Endothelial cell of umbilical vein (primary cell): ENCODE data around the gene FNIP2. TPM values are rescaled to one million over a fixed set of nuclear protein-coding genes. Genes with fewer than 3 reads are reported as not detected.

Source experiments
- BruUV-seq: library from RNA; stranded (reverse); fragments of 400-500 nt; replicated peaks from 2 replicates; lab custom pipeline; 2021; lab: Mats Ljungman, UMichigan
- CTCF ChIA-PET: fragments of 300-600, 350-600 bp; sonication (Branson Sonifier 250); formaldehyde crosslinking; loops from one replicate; lab custom pipeline; 2021; ENCODE audit warnings: antibody characterized with exemption, inconsistent platforms; lab: Charles Lee
- POLR2A ChIA-PET: fragments of 300-600, 350-600 bp; sonication (Branson Sonifier 250); formaldehyde crosslinking; loops from one replicate; lab custom pipeline; 2021; ENCODE audit warnings: antibody characterized with exemption, inconsistent platforms; lab: Charles Lee
- DNase-seq: peaks from one replicate; pipeline ENCODE4 v3.0.0-alpha.2; 2011; ENCODE audit warnings: low read depth, low spot score
- FAIRE-seq: peaks from 2 replicates; lab custom pipeline; 2011; peaks lifted over from hg19 to GRCh38; lab: Jason Lieb, UNC
- H2AFZ ChIP-seq: 2 replicates; pipeline ENCODE4 v1.6.0; 2012; ENCODE audit warnings: low read depth, low read length, control low read depth, inconsistent platforms
- H3K27ac ChIP-seq: 2 replicates; pipeline ENCODE4 v1.5.1; 2011; ENCODE audit warnings: low read depth, mild to moderate bottlenecking, control low read depth, low read length, moderate library complexity; ENCODE audit not compliant: insufficient read depth
- H3K27me3 ChIP-seq, 2 experiments: 2 replicates each; pipeline versions ENCODE4 v1.6.0 to v1.6.1; 2011; ENCODE audit warnings: low read length in 2 of 2, mixed read lengths in 1 of 2; ENCODE audit not compliant: control insufficient read depth in 2 of 2, insufficient read depth in 2 of 2
- H3K36me3 ChIP-seq, 2 experiments: 2 replicates in 1 of 2; 3 replicates in 1 of 2; pipeline ENCODE4 v1.5.1; 2011; ENCODE audit warnings: low read length in 2 of 2, mild to moderate bottlenecking in 1 of 2, moderate library complexity in 1 of 2; ENCODE audit not compliant: control insufficient read depth in 2 of 2, insufficient read depth in 2 of 2; ENCODE audit errors: extremely low read depth in 1 of 2
- H3K4me1 ChIP-seq: 3 replicates; pipeline ENCODE4 v1.5.1; 2011; ENCODE audit warnings: mild to moderate bottlenecking, low read length; ENCODE audit not compliant: control insufficient read depth, insufficient read depth; ENCODE audit errors: extremely low read depth
- H3K4me2 ChIP-seq: 2 replicates; pipeline ENCODE4 v1.6.1; 2011; ENCODE audit warnings: low read length, control low read depth, mixed read lengths; ENCODE audit not compliant: insufficient read depth
- H3K4me3 ChIP-seq, 3 experiments: fragments of 200-600 bp in 1 of 3; sonication (generic), shearing (Covaris generic) in 1 of 3; replicated peaks in 1 of 3; 2 replicates each; pipeline ENCODE4 v1.5.1; 2011 to 2016; ENCODE audit warnings: control low read depth in 3 of 3, low read length in 3 of 3, mild to moderate bottlenecking in 2 of 3, inconsistent platforms in 1 of 3, low read depth in 1 of 3, moderate library complexity in 1 of 3; ENCODE audit not compliant: insufficient read depth in 1 of 3
- H3K79me2 ChIP-seq: 2 replicates; pipeline ENCODE4 v1.6.0; 2012; ENCODE audit warnings: low read length, inconsistent platforms; ENCODE audit not compliant: control insufficient read depth, insufficient read depth
- H3K9ac ChIP-seq: replicated peaks from 2 replicates; pipeline ENCODE3; 2011; ENCODE audit warnings: low read length, control low read depth; ENCODE audit not compliant: insufficient read depth; ENCODE audit errors: extremely low read depth
- H3K9me1 ChIP-seq: replicated peaks from 3 replicates; pipeline ENCODE4 v1.6.0; 2011; ENCODE audit warnings: mild to moderate bottlenecking, low read length; ENCODE audit not compliant: control insufficient read depth, insufficient read depth; ENCODE audit errors: extremely low read depth
- H3K9me3 ChIP-seq: replicated peaks from 2 replicates; pipeline ENCODE4 v1.5.1; 2012; ENCODE audit warnings: low read length, inconsistent platforms; ENCODE audit not compliant: control insufficient read depth, insufficient read depth
- H4K20me1 ChIP-seq: replicated peaks from 2 replicates; pipeline ENCODE3; 2011; ENCODE audit warnings: mild to moderate bottlenecking, low read length; ENCODE audit not compliant: control insufficient read depth, insufficient read depth; ENCODE audit errors: extremely low read depth
- CTCF ChIP-seq, 2 donors: IDR thresholded peaks; 1 replicate in 1 of 2; 2 replicates in 1 of 2; pipeline ENCODE4 v1.5.1; 2011; ENCODE audit warnings: low read length in 2 of 2, mild to moderate bottlenecking in 2 of 2, moderate library complexity in 2 of 2, control low read depth in 1 of 2, inconsistent platforms in 1 of 2, low read depth in 1 of 2; ENCODE audit not compliant: insufficient read depth in 1 of 2; ENCODE audit errors: extremely low read depth in 1 of 2
- EZH2 ChIP-seq: IDR thresholded peaks from 2 replicates; pipeline ENCODE4 v1.6.1; 2012; ENCODE audit warnings: borderline replicate concordance, low read depth, mild to moderate bottlenecking, moderate library complexity, low read length, inconsistent platforms; ENCODE audit not compliant: severe bottlenecking
- FOS ChIP-seq: IDR thresholded peaks from 2 replicates; pipeline ENCODE4 v1.6.1; 2011; ENCODE audit warnings: mild to moderate bottlenecking, low read length, moderate library complexity, borderline replicate concordance; ENCODE audit not compliant: insufficient read depth
- GATA2 ChIP-seq: IDR thresholded peaks from 2 replicates; pipeline ENCODE4 v1.7.0; 2011; ENCODE audit warnings: low read depth, mild to moderate bottlenecking, moderate library complexity, mixed read lengths, low read length; ENCODE audit not compliant: insufficient read length, insufficient read depth
- JUN ChIP-seq: IDR thresholded peaks from 2 replicates; pipeline ENCODE4 v1.6.1; 2011; ENCODE audit warnings: borderline replicate concordance, low read depth; ENCODE audit not compliant: insufficient read length, insufficient read depth
- MAX ChIP-seq: IDR thresholded peaks from 2 replicates; pipeline ENCODE4 v1.6.1; 2011; ENCODE audit not compliant: insufficient read depth, insufficient read length
- MYC ChIP-seq: IDR thresholded peaks from one replicate; pipeline ENCODE4 v1.6.1; 2011; ENCODE audit warnings: mild to moderate bottlenecking, low read depth, low read length
- POLR2A ChIP-seq: IDR thresholded peaks from 2 replicates; pipeline ENCODE4 v1.6.1; 2012; ENCODE audit warnings: low read depth, mild to moderate bottlenecking, control low read depth, low read length
- POLR2AphosphoS5 ChIP-seq: IDR thresholded peaks from 2 replicates; pipeline ENCODE4 v1.6.1; 2012; ENCODE audit warnings: low read depth, mild to moderate bottlenecking, control low read depth, low read length, moderate library complexity; ENCODE audit not compliant: insufficient read depth
- dilution Hi-C: fragments of 300-500 bp; cut with MboI; formaldehyde crosslinking; loops from one replicate; pipeline ENCODE4 v1.15.0; 2019; ENCODE audit warnings: low sequenced_read_pairs; ENCODE audit not compliant: extremely low pct_ligation_motif_present
- intact Hi-C: fragments of 100-400 bp; cut with micrococcal nuclease; formaldehyde crosslinking; loops from one replicate; pipeline ENCODE4 v1.10.0; 2022
- polyA plus RNA-seq, 4 experiments: library from polyadenylated mRNA; depleted of rRNA in 3 of 4; stranded (reverse) in 3 of 4; unstranded in 1 of 4; fragments of >200 nt; gene quantifications; 2 replicates each; pipeline versions ENCODE4 v1.2.1 to v1.2.3, GENCODE V29; 2011 to 2012; ENCODE audit warnings: missing spikeins in 1 of 4
- total RNA-seq: library from RNA; stranded (reverse); gene quantifications from 2 replicates; pipeline ENCODE4 v1.2.3, GENCODE V29; 2021

Gene FNIP2
- total and polyA plus RNA-seq, 2 donors (not counting 3 experiments of a cell fraction or from before 2014, with no cell fraction given) = 4.5 to 14.4 TPM

- no peak for TF ChIP-seq POLR2A
- TF ChIP-seq FOS = peak; percentile 79
- TF ChIP-seq MAX = no peak
- no peak for TF ChIP-seq CTCF (IDR thresholded peaks at IDR 0.05; ENCODE audit: extremely low read depth in 1 of 2, insufficient read depth in 1 of 2, low read depth in 1 of 2, low read length in 2 of 2)
- no peak for TF ChIP-seq EZH2
- no peak for TF ChIP-seq MYC
- TF ChIP-seq GATA2 = peak; percentile 35
- no peak for TF ChIP-seq POLR2AphosphoS5
- peak; percentile 63 for TF ChIP-seq JUN
- Histone ChIP-seq H3K79me2 (peaks cover 4% of the 10 kb centered on the region), H3K27ac (peak overlapping the region; percentile 95), H4K20me1 (no peaks in the 10 kb centered on the region), H3K27me3 (no peaks in the 10 kb centered on the region), H2AFZ (peak overlapping the region; percentile 5), H3K4me1 (peaks cover 23% of the 10 kb centered on the region), H3K4me3 (peak overlapping the region in 1 of 3 experiments; percentile 48), H3K9ac (peak overlapping the region; percentile 80), H3K9me1 (no peaks in the 10 kb centered on the region), H3K4me2 (peak overlapping the region; percentile 93), H3K9me3 (no peaks in the 10 kb centered on the region), H3K36me3 (no peaks in the 10 kb centered on the region)
- dilution Hi-C loops = no loop called here
- intact Hi-C loops = loop anchor here (1.0 to 2.0 kb wide), 6 partner anchors 16 to 296 kb away; partner anchors contain the start of gene FNIP2
- DNase-seq = peak; percentile 95
- CTCF ChIA-PET = interaction anchor here (0.7 to 2.0 kb wide), 12 partner anchors 9 to 392 kb away, joined by 3 to 8 read pairs (median 4); no protein-coding TSS in a partner anchor
- BruUV-seq = TSS peak; percentile 75
- FAIRE-seq = peak; percentile 91
- POLR2A ChIA-PET = interaction anchor here (0.6 to 1.4 kb wide), 2 partner anchors 36 to 566 kb away, joined by 4 to 6 read pairs; no protein-coding TSS in a partner anchor
Measured at GRCh38 chr4:158810487-158811215, 41.8 kb downstream of the FNIP2 start.
